Transverse colon (tissue), 4 donors: Measurements from ENCODE around the gene KRTAP2-4. TPM values are rescaled to one million over a fixed set of nuclear protein-coding genes. Genes with fewer than 3 reads are reported as not detected.
"Not testable (repeated sequence)": the region's sequence is repeated elsewhere in the genome, so short reads cannot be mapped to it uniquely, and the experiment has no call there.

Source experiments
- DNase-seq: peaks from one replicate; pipeline ENCODE4 v3.0.0-alpha.2; 2019
- H3K27ac ChIP-seq, 4 donors: fragments of 200-600 bp; sonication (generic); 2 replicates each; pipeline ENCODE4 v1.5.1; 2016 to 2018; ENCODE audit warnings: inconsistent platforms in 4 of 4
- H3K27me3 ChIP-seq: fragments of 200-600 bp; sonication (generic); 2 replicates; pipeline ENCODE4 v1.5.1; 2017; ENCODE audit warnings: inconsistent platforms
- H3K36me3 ChIP-seq, 4 donors: fragments of 200-600 bp; sonication (generic); 2 replicates each; pipeline ENCODE4 v1.5.1; 2017 to 2019; ENCODE audit warnings: inconsistent platforms in 4 of 4
- H3K4me1 ChIP-seq, 4 donors: fragments of 200-600 bp; sonication (generic); 2 replicates each; pipeline ENCODE4 v1.5.1; 2017 to 2020; ENCODE audit warnings: inconsistent platforms in 4 of 4
- H3K4me3 ChIP-seq, 4 donors: fragments of 200-600 bp; sonication (generic); 1 replicate in 1 of 4; 2 replicates in 3 of 4; pipeline versions ENCODE4 v1.5.1 to v1.6.1; 2017 to 2019; ENCODE audit warnings: inconsistent platforms in 4 of 4
- H3K9me3 ChIP-seq, 2 donors: fragments of 200-600 bp; sonication (generic); 2 replicates each; pipeline ENCODE4 v1.5.1; 2017 to 2019; ENCODE audit warnings: inconsistent platforms in 2 of 2
- CTCF ChIP-seq, 5 experiments: fragments of 200-600 bp in 3 of 5; fragments of 450-650 bp in 2 of 5; sonication (generic) in 3 of 5; IDR thresholded peaks; 1 replicate in 2 of 5; 2 replicates in 3 of 5; pipeline ENCODE4 v1.5.1; 2016 to 2017; ENCODE audit warnings: antibody characterized with exemption in 5 of 5, inconsistent platforms in 3 of 5, mild to moderate bottlenecking in 2 of 5, moderate library complexity in 1 of 5
- EP300 ChIP-seq: sonication (generic); formaldehyde crosslinking; IDR thresholded peaks from one replicate; pipeline ENCODE4 v1.6.1; 2017; ENCODE audit warnings: antibody characterized with exemption, low read depth
- POLR2A ChIP-seq: fragments of 450-650 bp; IDR thresholded peaks from one replicate; pipeline ENCODE4 v1.6.1; 2016; ENCODE audit warnings: antibody characterized with exemption, mild to moderate bottlenecking, moderate library complexity
- POLR2AphosphoS5 ChIP-seq, 3 donors: sonication (generic); formaldehyde crosslinking; IDR thresholded peaks; one replicate each; pipeline ENCODE4 v1.6.1; 2016; ENCODE audit warnings: antibody characterized with exemption in 3 of 3
- WGBS, 2 donors: methylation state at CpG; one replicate each; pipeline ENCODE4 v1.1.5; 2018; ENCODE audit warnings: low coverage in 1 of 2; 5-methylcytosine and 5-hydroxymethylcytosine counted together
- in situ Hi-C, 4 donors: fragments of 200-750 bp; cut with MboI; loops; one replicate each; pipeline versions ENCODE4 v1.15.0 to v1.15.1; 2017; ENCODE audit warnings: low sequenced_read_pairs in 3 of 4, low pct_ligation_motif_present in 1 of 4, low pct_unique_long_range_greater_than_20kb in 1 of 4
- intact Hi-C: fragments of 100-400 bp; cut with DNase I; formaldehyde crosslinking; loops from one replicate; pipeline ENCODE4 v1.15.1; 2023; ENCODE audit warnings: low total_unique reads
- total RNA-seq, 4 donors: library from RNA; depleted of rRNA; stranded (reverse); fragments of >200 nt; gene quantifications; one replicate each; pipeline ENCODE4 v1.1.0, GENCODE V29; 2016

The KRTAP2-4 gene
- total RNA-seq, 4 donors from 2014 or later, result not detected

GRCh38 chr17:41061964-41062363, 3.7 kb downstream of the KRTAP2-4 start:
- DNase-seq, result no peak
- in situ Hi-C loops (no loop called here), intact Hi-C loops (no loop called here)
- H3K9me3 ChIP-seq, result no peaks in the 10 kb centered on the region
- no peak overlapping the region for H3K27ac ChIP-seq
- WGBS, 2 donors, result 58 to 70% methylated on average over 1 of the region's 1 CpG
- TF ChIP-seq POLR2AphosphoS5 (IDR thresholded peaks at IDR 0.05) (no peak), CTCF (IDR thresholded peaks at IDR 0.05) (no peak), EP300 (no peak), POLR2A (no peak)
- no peaks in the 10 kb centered on the region for H3K36me3 ChIP-seq
- peaks cover 23% of the 10 kb centered on the region for H3K27me3 ChIP-seq
- H3K4me1 ChIP-seq, result no peaks in the 10 kb centered on the region
- no peak overlapping the region for H3K4me3 ChIP-seq

- Histone ChIP-seq H3K36me3 (no peaks in the 10 kb centered on the region), H3K27me3 (peaks cover 23% of the 10 kb centered on the region), H3K4me1 (no peaks in the 10 kb centered on the region), H3K9me3 (no peaks in the 10 kb centered on the region), H3K4me3 (no peak within 1 kb of the TSS), H3K27ac (no peak within 1 kb of the TSS)
- 72 to 76% methylated on average over 4 to 6 of the region's 6 CpGs for WGBS, 2 donors
- no peak for DNase-seq
- TF ChIP-seq EP300 (no peak), POLR2AphosphoS5 (IDR thresholded peaks at IDR 0.05) (no peak), CTCF (IDR thresholded peaks at IDR 0.05) (no peak), POLR2A (no peak)
- in situ Hi-C loops (no loop called here), intact Hi-C loops (no loop called here)
These were observed 5.6 kb downstream of the KRTAP2-4 start, which contains the start of gene KRTAP2-3 for GRCh38 chr17:41060052-41060604. Gene KRTAP2-3 (minus strand): TSS chr17:41060114. CDS start chr17:41060050, 64 bp downstream.

- H3K4me1 ChIP-seq, in situ Hi-C loops, intact Hi-C loops, DNase-seq, H3K9me3 ChIP-seq, H3K4me3 ChIP-seq, H3K36me3 ChIP-seq, H3K27ac ChIP-seq: not testable (repeated sequence)
- peaks cover 18% of the 10 kb centered on the region for H3K27me3 ChIP-seq
- 20 to 65% methylated on average over 1 to 9 of the region's 31 CpGs for WGBS, 2 donors
These were observed 6.2 kb downstream of the KRTAP2-4 start for GRCh38 chr17:41059276-41060051.

- H3K27ac ChIP-seq, result no peak overlapping the region
- no peaks in the 10 kb centered on the region for H3K4me1 ChIP-seq
- H3K36me3 ChIP-seq, result no peaks in the 10 kb centered on the region
- peaks cover 18% of the 10 kb centered on the region for H3K27me3 ChIP-seq
- in situ Hi-C loops (no loop called here), intact Hi-C loops (no loop called here)
- DNase-seq, result no peak
- WGBS, 2 donors, result 79% methylated on average over 5 of the region's 5 CpGs; no CpG with 5 or more reads in 1 of the 2 donors
- no peak overlapping the region for H3K4me3 ChIP-seq
- TF ChIP-seq POLR2AphosphoS5 (IDR thresholded peaks at IDR 0.05), result no peak
- TF ChIP-seq EP300, result no peak
- TF ChIP-seq CTCF (IDR thresholded peaks at IDR 0.05), result no peak
- TF ChIP-seq POLR2A, result no peak
- H3K9me3 ChIP-seq, result no peaks in the 10 kb centered on the region
These were observed 6.9 kb downstream of the KRTAP2-4 start for GRCh38 chr17:41058741-41059140.
